Vagina (tissue), 2 donors: ENCODE data around the gene CSGALNACT2. TPM values are rescaled to one million over a fixed set of nuclear protein-coding genes. Genes with fewer than 3 reads are reported as not detected.

Experiments used
- DNase-seq, 2 donors: peaks; one replicate each; pipeline ENCODE4 v3.0.0-alpha.2; 2017; ENCODE audit errors: extremely low spot score in 2 of 2
- H3K27ac ChIP-seq: fragments of 200-600 bp; sonication (generic); one replicate; pipeline ENCODE4 v1.5.1; 2019
- H3K27me3 ChIP-seq: fragments of 200-600 bp; sonication (generic); one replicate; pipeline ENCODE4 v1.5.1; 2019
- H3K36me3 ChIP-seq, 2 donors: fragments of 200-600 bp; sonication (generic); one replicate each; pipeline ENCODE4 v1.5.1; 2017 to 2019
- H3K4me1 ChIP-seq: fragments of 200-600 bp; sonication (generic); one replicate; pipeline ENCODE4 v1.5.1; 2019
- H3K4me3 ChIP-seq, 2 donors: fragments of 200-600 bp; sonication (generic); 1 replicate in 1 of 2; 2 replicates in 1 of 2; pipeline ENCODE4 v1.5.1; 2016 to 2019
- H3K9me3 ChIP-seq: fragments of 200-600 bp; sonication (generic); one replicate; pipeline ENCODE4 v1.5.1; 2019
- POLR2A ChIP-seq, 2 donors: fragments of 450-650 bp; IDR thresholded peaks; one replicate each; pipeline ENCODE4 v1.6.1; 2017; ENCODE audit warnings: antibody characterized with exemption in 2 of 2, mild to moderate bottlenecking in 2 of 2, moderate library complexity in 2 of 2
- POLR2AphosphoS5 ChIP-seq, 2 donors: sonication (generic); formaldehyde crosslinking; IDR thresholded peaks; one replicate each; pipeline ENCODE4 v1.9.0; 2017; ENCODE audit warnings: antibody characterized with exemption in 2 of 2, mild to moderate bottlenecking in 2 of 2, low read depth in 1 of 2; ENCODE audit not compliant: insufficient read depth in 1 of 2
- intact Hi-C: fragments of 100-400 bp; cut with DNase I; formaldehyde crosslinking; loops from one replicate; pipeline ENCODE4 v1.15.1; 2023
- total RNA-seq: library from RNA; depleted of rRNA; stranded (reverse); fragments of >200 nt; gene quantifications from one replicate; pipeline ENCODE4 v1.2.3, GENCODE V29; 2016
- TF ChIP-seq, protein P1 (sequence below), 3 experiments: fragments of 450-650 bp in 2 of 3; fragments of 200-600 bp in 1 of 3; sonication (generic) in 1 of 3; IDR thresholded peaks; one replicate each; pipeline ENCODE4 v1.5.1; 2017 to 2019; ENCODE audit warnings: antibody characterized with exemption in 3 of 3, mild to moderate bottlenecking in 2 of 3, moderate library complexity in 2 of 3

CSGALNACT2 gene
- total RNA-seq, 1 donor from 2014 or later, result 21.9 TPM

DNA sequence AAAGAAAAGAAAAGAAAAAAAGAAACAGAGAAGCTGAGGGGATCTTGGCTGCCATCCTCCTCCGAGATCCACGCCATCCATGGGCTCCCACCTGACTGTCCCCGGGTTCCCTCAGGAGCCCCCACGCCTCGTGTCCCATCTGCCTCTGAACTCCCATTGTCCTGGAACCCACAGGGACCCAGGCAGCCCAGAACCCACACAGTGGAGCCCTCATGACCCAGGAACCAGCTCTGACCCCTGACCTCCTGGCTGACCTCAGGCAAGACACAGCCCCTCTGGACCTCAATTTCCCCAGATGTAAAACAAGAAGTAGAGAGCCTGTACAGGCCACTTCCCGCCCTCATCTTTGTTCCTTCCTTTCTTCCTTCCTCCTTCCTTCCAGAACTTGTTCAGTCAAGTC, 88.2 kb downstream of the CSGALNACT2 start:
- intact Hi-C loops, result no loop called here
- H3K4me3 ChIP-seq, result no peak overlapping the region
- DNase-seq, result no peak
- H3K36me3 ChIP-seq, result no peaks in the 10 kb centered on the region
- H3K27ac ChIP-seq, result no peak overlapping the region
- H3K27me3 ChIP-seq, result peaks cover 4% of the 10 kb centered on the region
- no peaks in the 10 kb centered on the region for H3K9me3 ChIP-seq
- no peak for TF ChIP-seq POLR2A (IDR thresholded peaks at IDR 0.05)
- TF ChIP-seq, protein P1, sequence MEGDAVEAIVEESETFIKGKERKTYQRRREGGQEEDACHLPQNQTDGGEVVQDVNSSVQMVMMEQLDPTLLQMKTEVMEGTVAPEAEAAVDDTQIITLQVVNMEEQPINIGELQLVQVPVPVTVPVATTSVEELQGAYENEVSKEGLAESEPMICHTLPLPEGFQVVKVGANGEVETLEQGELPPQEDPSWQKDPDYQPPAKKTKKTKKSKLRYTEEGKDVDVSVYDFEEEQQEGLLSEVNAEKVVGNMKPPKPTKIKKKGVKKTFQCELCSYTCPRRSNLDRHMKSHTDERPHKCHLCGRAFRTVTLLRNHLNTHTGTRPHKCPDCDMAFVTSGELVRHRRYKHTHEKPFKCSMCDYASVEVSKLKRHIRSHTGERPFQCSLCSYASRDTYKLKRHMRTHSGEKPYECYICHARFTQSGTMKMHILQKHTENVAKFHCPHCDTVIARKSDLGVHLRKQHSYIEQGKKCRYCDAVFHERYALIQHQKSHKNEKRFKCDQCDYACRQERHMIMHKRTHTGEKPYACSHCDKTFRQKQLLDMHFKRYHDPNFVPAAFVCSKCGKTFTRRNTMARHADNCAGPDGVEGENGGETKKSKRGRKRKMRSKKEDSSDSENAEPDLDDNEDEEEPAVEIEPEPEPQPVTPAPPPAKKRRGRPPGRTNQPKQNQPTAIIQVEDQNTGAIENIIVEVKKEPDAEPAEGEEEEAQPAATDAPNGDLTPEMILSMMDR (IDR thresholded peaks at IDR 0.05), result no peak
- no peak for TF ChIP-seq POLR2AphosphoS5 (IDR thresholded peaks at IDR 0.05; ENCODE audit: insufficient read depth in 1 of 2, low read depth in 1 of 2)
- peaks cover 6% of the 10 kb centered on the region for H3K4me1 ChIP-seq

DNA sequence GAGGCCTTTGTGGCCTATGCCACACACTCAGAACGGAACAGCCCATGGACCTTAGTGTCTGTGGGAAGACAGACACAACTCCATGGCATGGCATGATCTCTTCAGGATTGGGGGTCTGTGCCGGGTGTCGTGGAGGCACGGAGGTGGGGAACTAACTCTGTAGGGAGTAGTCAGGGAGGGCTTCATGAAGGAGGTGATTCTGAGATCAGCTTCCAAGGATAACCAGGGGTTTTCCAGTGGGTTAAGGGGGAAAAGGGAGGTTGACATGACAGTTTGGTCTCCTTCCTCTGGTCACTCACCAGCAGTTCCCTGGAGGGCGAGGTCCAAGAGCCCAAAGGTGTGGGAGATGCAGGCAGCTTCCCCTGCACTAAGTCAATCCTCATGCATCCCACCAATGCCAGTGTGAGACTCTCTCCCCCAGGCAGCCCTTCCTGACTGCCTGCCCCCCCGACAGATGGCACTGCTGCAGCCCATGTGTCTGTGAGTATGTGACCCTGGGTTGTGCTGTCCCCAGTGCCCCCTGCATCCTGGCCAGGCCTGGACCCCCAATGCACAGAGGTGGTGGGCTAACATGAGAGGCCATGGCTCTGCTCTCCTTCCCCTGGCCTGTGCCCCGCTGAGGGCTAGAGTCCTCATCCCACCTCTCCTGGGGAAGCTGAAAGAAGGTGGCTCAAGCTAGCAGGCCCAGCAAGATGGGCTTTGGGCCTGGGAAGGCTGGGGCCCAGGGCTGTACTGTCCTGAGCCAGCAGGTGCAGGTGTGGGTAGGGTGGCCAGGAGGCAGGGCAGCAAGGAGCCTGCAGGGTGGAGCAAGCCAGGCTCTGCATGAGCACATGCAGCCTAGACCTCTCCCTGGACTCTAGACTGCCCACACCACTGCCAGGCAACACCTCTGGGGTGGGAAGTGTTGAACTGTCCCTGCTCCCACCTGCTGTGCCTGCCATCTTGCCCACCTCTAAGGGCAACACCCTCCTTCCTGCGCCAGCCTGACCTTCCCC, 88.9 kb downstream of the CSGALNACT2 start:
- intact Hi-C loops, result no loop called here
- Histone ChIP-seq H3K27ac (no peak overlapping the region), H3K27me3 (peaks cover 4% of the 10 kb centered on the region), H3K4me3 (no peak overlapping the region), H3K9me3 (no peaks in the 10 kb centered on the region), H3K4me1 (peaks cover 6% of the 10 kb centered on the region), H3K36me3 (no peaks in the 10 kb centered on the region)
- no peak for DNase-seq
- TF ChIP-seq, protein P1 (IDR thresholded peaks at IDR 0.05), result no peak
- no peak for TF ChIP-seq POLR2AphosphoS5 (IDR thresholded peaks at IDR 0.05; ENCODE audit: insufficient read depth in 1 of 2, low read depth in 1 of 2)
- TF ChIP-seq POLR2A (IDR thresholded peaks at IDR 0.05), result no peak

DNA sequence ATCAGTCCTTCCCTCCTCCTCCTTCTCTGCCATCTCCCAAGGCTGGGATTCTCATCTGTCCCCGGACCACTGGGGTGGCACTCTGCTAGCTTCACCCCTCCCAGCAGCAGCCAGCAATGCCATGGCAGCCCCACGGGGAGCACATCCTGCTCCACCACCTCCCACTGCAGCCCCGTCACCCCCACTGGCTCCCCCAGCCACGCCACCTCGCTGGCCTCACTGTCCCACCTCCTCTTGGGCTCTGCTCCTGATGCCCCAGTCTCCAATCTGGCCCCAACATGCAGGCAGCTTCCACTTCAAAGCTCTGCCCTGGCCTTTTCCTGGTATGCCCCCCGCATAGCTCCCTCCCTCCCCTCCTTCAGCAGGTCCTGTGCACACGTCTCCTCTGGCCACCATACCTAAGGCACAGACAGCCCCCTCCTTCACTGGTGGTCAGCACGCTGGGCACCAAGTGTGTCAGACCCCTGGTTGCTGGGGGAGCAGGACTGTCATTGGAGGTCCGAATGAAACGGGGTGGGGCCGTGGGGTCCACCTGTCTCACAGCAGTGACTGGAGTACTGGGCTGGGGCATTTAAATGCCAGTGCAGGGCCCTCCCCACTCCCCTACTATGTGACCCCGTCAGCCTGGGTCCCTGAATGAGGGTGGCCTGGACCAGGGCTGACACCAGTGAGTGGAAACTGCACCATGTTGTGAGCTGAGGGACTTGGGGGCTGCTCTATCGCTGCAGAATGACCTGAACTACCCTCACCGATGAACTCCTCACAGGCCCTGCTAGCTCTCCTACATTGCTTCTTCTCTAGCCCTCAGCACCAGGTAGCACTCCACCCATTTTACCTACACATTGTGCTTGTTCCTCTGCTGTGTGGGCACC, 89.9 kb downstream of the CSGALNACT2 start:
- Histone ChIP-seq H3K27ac (no peak overlapping the region), H3K4me3 (no peak overlapping the region), H3K36me3 (no peaks in the 10 kb centered on the region), H3K4me1 (peaks cover 6% of the 10 kb centered on the region), H3K9me3 (no peaks in the 10 kb centered on the region), H3K27me3 (peaks cover 4% of the 10 kb centered on the region)
- intact Hi-C loops, result no loop called here
- TF ChIP-seq, protein P1 (IDR thresholded peaks at IDR 0.05), result no peak
- no peak for TF ChIP-seq POLR2A (IDR thresholded peaks at IDR 0.05)
- no peak for DNase-seq

DNA sequence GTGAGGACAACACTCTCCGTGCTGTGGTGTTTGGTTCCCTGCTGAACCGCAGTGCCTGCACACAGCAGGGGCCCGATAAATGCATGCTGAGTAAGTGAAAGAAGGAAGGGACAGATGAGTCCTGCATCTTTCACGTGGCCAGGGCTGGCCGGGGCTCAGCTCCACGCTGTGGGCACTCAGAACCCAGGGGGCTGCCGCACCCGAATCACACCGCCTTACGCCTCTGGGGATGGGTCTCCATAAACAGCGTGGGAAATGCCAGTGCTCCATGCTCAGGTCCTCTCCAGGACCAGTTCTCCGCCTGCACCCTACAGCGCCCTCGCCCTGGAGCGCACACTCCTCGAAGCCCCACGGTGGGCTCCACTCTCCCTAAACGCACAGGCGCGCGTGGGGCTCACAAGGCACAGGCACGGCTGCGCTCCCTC, 90.5 kb downstream of the CSGALNACT2 start:
- H3K27ac ChIP-seq, result no peak overlapping the region
- H3K9me3 ChIP-seq, result no peaks in the 10 kb centered on the region
- TF ChIP-seq POLR2A (IDR thresholded peaks at IDR 0.05) (no peak), POLR2AphosphoS5 (IDR thresholded peaks at IDR 0.05; ENCODE audit: insufficient read depth in 1 of 2, low read depth in 1 of 2) (no peak)
- TF ChIP-seq, protein P1 (IDR thresholded peaks at IDR 0.05), result no peak
- no peak for DNase-seq
- peaks cover 4% of the 10 kb centered on the region for H3K27me3 ChIP-seq
- intact Hi-C loops, result no loop called here
- H3K36me3 ChIP-seq, result no peaks in the 10 kb centered on the region
- peaks cover 6% of the 10 kb centered on the region for H3K4me1 ChIP-seq
- peak overlapping the region; percentile 30 to 42 for H3K4me3 ChIP-seq
